A673 (cell line): ENCODE measurements around the gene DUSP15.

Source experiments
- CTCF ChIP-seq: fragments of 300-800, 200-600 bp; sonication (generic); conservative IDR thresholded peaks from 2 replicates; pipeline ENCODE4 v1.5.1; 2017; ENCODE audit warnings: low read depth, mild to moderate bottlenecking, antibody characterized with exemption, low read length, moderate library complexity, mixed read lengths
- EZH2 ChIP-seq: fragments of 200-600 bp; sonication (generic); IDR thresholded peaks from 2 replicates; pipeline ENCODE4 v1.6.1; 2017; ENCODE audit warnings: borderline replicate concordance, low read depth, mild to moderate bottlenecking, mixed read lengths, antibody characterized with exemption, low read length; ENCODE audit not compliant: poor library complexity, severe bottlenecking

GRCh38 chr20:31875671-31876070 lies 5.3 kb upstream of the DUSP15 start:
- TF ChIP-seq CTCF (no peak), EZH2 (no peak)
